Pons (tissue), 1 donor: ENCODE results near the gene ANTXR1.

ENCODE experiments used
- DNase-seq: peaks from one replicate; pipeline ENCODE4 v3.0.0-alpha.2; 2016; ENCODE audit warnings: low spot score

The ANTXR1 gene

GRCh38 chr2:69181806-69182427 is 168.9 kb downstream of the ANTXR1 start:
- no peak for DNase-seq

- DNase-seq: no peak
Observed at GRCh38 chr2:69183659-69184058, 170.7 kb downstream of the ANTXR1 start.

GRCh38 chr2:69184224-69184623 is 171.2 kb downstream of the ANTXR1 start:
- no peak for DNase-seq

- DNase-seq: no peak
Observed at GRCh38 chr2:69185807-69186206, 172.8 kb downstream of the ANTXR1 start.

- no peak for DNase-seq
Observed at GRCh38 chr2:69186614-69187013, 173.6 kb downstream of the ANTXR1 start.

GRCh38 chr2:69188182-69188900 is 175.4 kb downstream of the ANTXR1 start:
- peak; percentile 31 for DNase-seq

- no peak for DNase-seq
Observed at GRCh38 chr2:69190743-69191404, 177.9 kb downstream of the ANTXR1 start.

- no peak for DNase-seq
Observed at GRCh38 chr2:69191634-69192033, 178.7 kb downstream of the ANTXR1 start.

GRCh38 chr2:69192176-69192945 is 179.4 kb downstream of the ANTXR1 start:
- DNase-seq: no peak

- no peak for DNase-seq
Observed at GRCh38 chr2:69195706-69196105, 182.7 kb downstream of the ANTXR1 start.

GRCh38 chr2:69196327-69197117 is 183.5 kb downstream of the ANTXR1 start:
- DNase-seq: no peak

- DNase-seq: no peak
Observed at GRCh38 chr2:69200107-69200520, 187.1 kb downstream of the ANTXR1 start.

- DNase-seq: no peak
Observed at GRCh38 chr2:69201259-69201658, 188.3 kb downstream of the ANTXR1 start.

- no peak for DNase-seq
Observed at GRCh38 chr2:69202327-69202726, 189.3 kb downstream of the ANTXR1 start.

- no peak for DNase-seq
Observed at GRCh38 chr2:69203166-69203985, 190.4 kb downstream of the ANTXR1 start.

- no peak for DNase-seq
Observed at GRCh38 chr2:69204654-69205053, 191.7 kb downstream of the ANTXR1 start.

GRCh38 chr2:69205076-69205475 is 192.1 kb downstream of the ANTXR1 start:
- no peak for DNase-seq

GRCh38 chr2:69205491-69205890 is 192.5 kb downstream of the ANTXR1 start:
- DNase-seq: no peak

GRCh38 chr2:69208023-69208595 is 195.1 kb downstream of the ANTXR1 start:
- DNase-seq: no peak

GRCh38 chr2:69209482-69209881 is 196.5 kb downstream of the ANTXR1 start:
- DNase-seq: no peak
